Muscle layer of duodenum (tissue), 2 donors: ENCODE measurements around the gene DPEP1.

Source experiments
- H3K27ac ChIP-seq: one replicate; pipeline ENCODE4 v1.7.0; 2013; ENCODE audit warnings: mild to moderate bottlenecking, low read length
- H3K27me3 ChIP-seq: one replicate; pipeline ENCODE4 v1.7.0; 2013; ENCODE audit warnings: low read depth, mild to moderate bottlenecking, control low read depth, low read length
- H3K36me3 ChIP-seq, 2 donors: one replicate each; pipeline ENCODE4 v1.7.0; 2013; ENCODE audit warnings: low read length in 2 of 2, control low read depth in 1 of 2, mild to moderate bottlenecking in 1 of 2; ENCODE audit not compliant: insufficient read depth in 2 of 2, control insufficient read depth in 1 of 2
- H3K4me1 ChIP-seq, 2 donors: one replicate each; pipeline ENCODE4 v1.7.0; 2013; ENCODE audit warnings: low read length in 2 of 2, mild to moderate bottlenecking in 2 of 2, control low read depth in 1 of 2, moderate library complexity in 1 of 2; ENCODE audit not compliant: insufficient read depth in 2 of 2, control insufficient read depth in 1 of 2
- H3K4me3 ChIP-seq, 2 donors: one replicate each; pipeline ENCODE4 v1.7.0; 2013; ENCODE audit warnings: low read length in 2 of 2, low read depth in 1 of 2, mild to moderate bottlenecking in 1 of 2
- H3K9me3 ChIP-seq, 2 donors: one replicate each; pipeline ENCODE4 v1.7.0; 2013; ENCODE audit warnings: low read length in 2 of 2, control low read depth in 1 of 2, mild to moderate bottlenecking in 1 of 2; ENCODE audit not compliant: control insufficient read depth in 1 of 2
- donor health status: healthy.

DPEP1 gene

DNA sequence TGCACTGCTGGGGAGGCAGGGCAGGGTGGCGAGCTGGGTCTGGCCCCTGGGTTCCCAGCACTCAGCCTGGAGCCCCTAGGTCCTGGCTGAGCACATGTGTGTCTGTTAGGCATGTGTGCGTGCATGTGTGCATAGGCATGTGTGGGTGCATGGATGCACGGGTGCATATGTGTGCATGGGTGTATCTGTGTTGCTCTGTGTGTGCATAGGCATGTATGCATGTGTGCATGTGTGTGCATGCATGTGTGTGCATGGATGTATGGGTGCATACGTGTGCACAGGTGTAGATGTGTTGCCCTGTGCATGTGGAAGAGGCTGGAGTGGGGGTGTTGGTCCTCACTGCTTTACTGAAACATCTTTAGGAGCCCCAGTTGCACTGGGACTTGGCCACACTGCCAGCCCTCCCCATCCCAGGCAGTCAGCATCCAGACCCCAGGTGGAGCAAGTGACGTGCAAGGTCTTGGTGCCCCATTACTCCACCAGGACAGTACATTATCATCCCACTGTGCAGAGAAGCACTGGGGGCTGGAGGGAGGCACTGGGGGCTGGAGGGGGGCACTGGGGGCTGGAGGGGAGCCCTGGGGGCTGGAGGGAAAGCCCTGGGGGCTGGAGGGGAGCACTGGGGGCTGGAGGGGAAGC is 10.4 kb upstream of the DPEP1 start:
- H3K4me3 ChIP-seq = no peak overlapping the region
- peaks cover 0 to 5% of the 10 kb centered on the region in 2 donors for H3K4me1 ChIP-seq
- H3K27me3 ChIP-seq = no peaks in the 10 kb centered on the region
- H3K27ac ChIP-seq = no peak overlapping the region
- no peaks in the 10 kb centered on the region for H3K9me3 ChIP-seq
- H3K36me3 ChIP-seq = no peaks in the 10 kb centered on the region

DNA sequence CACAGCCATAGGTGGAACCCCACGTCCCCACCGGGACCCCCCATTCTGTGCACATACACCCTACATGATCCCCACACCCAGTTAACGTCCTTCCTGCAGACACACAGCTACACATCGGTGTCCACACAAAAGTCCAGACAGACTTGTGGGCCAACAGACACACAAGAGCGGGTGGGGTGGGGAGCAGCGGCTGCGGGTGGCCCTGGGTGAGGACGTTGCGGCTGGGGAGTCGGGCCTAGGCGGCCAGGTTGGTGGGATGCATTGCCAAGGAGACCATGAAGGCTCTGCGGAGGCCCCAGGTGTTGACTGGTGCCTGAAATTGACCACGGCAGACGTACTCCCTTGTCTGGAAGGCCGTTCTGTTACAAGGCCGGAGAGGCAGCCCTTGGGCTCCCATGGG is 8.7 kb upstream of the DPEP1 start:
- H3K27me3 ChIP-seq = no peaks in the 10 kb centered on the region
- no peak overlapping the region for H3K27ac ChIP-seq
- no peaks in the 10 kb centered on the region for H3K9me3 ChIP-seq
- no peak overlapping the region for H3K4me3 ChIP-seq
- no peaks in the 10 kb centered on the region for H3K36me3 ChIP-seq
- H3K4me1 ChIP-seq = peaks cover 0 to 5% of the 10 kb centered on the region in 2 donors

DNA sequence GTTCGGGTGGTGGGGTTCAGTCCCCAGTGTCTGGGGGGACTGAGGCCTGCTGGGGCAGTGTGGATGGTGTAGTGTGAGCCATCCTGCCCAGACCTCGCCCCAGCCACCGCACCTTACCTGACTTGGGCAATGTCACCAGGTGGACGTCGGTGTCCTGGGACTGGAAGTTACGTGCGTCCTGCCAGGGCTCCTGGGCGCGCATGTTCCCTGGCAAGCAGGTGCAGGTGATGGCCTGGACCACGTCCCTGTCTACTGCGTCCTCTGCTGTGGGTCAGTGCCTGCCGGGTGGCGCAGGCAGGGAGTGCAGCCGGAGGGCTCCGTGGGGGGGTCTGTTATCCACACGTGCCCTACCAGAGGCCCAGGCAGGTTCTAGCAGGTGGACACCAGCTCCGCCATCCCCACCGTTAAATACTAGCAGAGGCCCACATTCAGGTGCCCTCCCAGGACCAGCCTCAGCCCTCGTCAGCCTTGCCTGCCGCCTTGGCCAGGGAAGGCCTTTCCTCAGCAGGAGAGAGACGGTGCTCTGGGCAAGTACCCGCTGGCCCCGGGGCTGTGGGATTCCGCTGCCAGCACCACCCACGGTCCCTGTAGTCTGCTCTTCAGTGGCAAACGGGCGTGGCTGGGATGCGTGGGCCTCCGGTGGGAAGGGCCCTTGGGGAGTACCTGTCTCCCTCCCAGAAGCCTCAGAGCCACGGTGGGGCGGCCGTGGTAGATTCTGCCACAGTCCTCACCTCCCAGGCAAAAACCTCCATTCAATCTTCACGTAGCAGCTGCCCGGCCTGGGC is 8.1 kb upstream of the DPEP1 start:
- Histone ChIP-seq H3K27me3 (no peaks in the 10 kb centered on the region), H3K9me3 (no peaks in the 10 kb centered on the region), H3K36me3 (no peaks in the 10 kb centered on the region), H3K27ac (no peak overlapping the region), H3K4me1 (peaks cover 0 to 5% of the 10 kb centered on the region in 2 donors), H3K4me3 (no peak overlapping the region)

DNA sequence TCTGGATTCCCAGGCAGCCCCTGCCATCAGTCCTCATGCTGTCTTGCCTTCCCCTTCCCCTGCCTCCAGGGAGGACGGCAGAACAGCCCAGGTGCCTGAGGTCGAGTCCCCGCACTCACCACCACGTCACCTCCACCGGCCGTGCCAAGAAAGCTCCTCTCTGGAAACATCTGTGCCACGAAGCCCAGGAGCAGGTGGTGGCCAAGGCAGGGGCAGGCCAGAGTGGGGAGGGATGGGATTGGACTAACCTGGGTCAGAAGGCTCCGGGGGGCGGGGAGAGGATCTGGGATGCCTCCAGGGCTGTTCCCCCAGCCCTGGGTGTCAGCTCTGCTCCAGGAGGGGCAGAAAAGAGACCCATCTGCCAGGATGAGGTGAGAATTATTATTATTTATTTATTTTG is 7.4 kb upstream of the DPEP1 start:
- H3K27ac ChIP-seq = no peak overlapping the region
- peaks cover 0 to 5% of the 10 kb centered on the region in 2 donors for H3K4me1 ChIP-seq
- no peaks in the 10 kb centered on the region for H3K36me3 ChIP-seq
- H3K27me3 ChIP-seq = no peaks in the 10 kb centered on the region
- H3K4me3 ChIP-seq = no peak overlapping the region
- H3K9me3 ChIP-seq = no peaks in the 10 kb centered on the region

DNA sequence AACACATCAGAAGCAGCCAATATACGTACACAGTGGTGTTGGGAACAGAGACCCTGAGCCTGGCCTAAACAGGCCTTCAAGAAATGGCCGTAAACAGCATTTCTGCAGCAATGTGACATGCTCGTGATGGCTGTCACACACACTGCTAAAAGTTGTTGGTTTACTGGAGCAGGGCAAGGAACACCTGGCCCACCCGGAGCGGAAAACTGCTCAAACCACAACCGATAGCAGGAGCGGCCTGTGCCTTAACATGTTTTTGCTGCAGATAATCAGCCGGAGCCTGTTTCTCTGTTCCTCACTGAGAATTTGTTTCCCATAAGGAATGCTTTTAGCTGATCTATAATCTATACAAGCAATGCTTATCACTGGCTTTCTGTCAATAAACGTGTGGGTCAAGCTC is 6.0 kb upstream of the DPEP1 start:
- Histone ChIP-seq H3K4me3 (no peak overlapping the region), H3K4me1 (peaks cover 0 to 5% of the 10 kb centered on the region in 2 donors), H3K9me3 (no peaks in the 10 kb centered on the region), H3K36me3 (no peaks in the 10 kb centered on the region), H3K27ac (no peak overlapping the region), H3K27me3 (no peaks in the 10 kb centered on the region)

DNA sequence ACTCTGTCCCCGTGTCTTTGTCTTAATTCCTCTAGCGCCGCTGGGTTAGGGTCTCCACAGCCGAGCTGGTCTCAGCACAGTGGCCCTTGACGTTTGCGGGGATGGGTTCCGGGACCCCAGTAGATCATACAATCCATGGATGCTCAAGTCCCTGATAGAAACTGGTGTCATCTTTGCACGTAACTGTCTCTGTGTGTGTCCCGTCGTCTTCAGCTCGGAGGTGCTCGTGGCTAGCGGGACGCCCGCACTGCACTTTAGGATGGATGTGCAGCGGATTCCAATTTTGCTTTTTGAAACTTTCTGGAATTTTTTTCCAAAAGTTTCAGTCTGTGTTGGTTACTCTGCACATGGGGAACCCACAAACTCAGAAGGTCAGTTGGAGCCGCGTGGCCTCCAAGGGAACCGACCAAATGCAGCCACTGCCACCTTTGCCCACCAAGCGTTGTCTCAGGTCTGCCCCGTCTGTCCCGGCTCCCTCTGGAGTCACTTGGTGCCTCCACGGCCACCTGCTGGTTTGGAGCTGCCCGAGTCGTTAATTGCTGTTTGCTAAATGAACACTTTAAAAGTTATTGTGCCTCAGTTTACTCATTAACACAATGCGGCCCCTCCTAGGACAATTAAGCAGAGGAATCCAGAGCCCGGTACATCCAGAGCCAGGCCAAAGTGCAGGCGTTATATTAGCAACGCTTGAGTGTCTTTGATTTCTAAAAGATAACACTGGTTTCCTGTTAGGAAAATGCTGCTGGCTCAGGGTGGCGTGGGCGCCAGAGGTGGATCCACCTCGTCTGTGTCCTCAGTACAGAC is 5.3 kb upstream of the DPEP1 start:
- H3K36me3 ChIP-seq = no peaks in the 10 kb centered on the region
- no peaks in the 10 kb centered on the region for H3K9me3 ChIP-seq
- no peak overlapping the region for H3K4me3 ChIP-seq
- H3K27me3 ChIP-seq = no peaks in the 10 kb centered on the region
- no peaks in the 10 kb centered on the region for H3K4me1 ChIP-seq
- H3K27ac ChIP-seq = no peak overlapping the region

DNA sequence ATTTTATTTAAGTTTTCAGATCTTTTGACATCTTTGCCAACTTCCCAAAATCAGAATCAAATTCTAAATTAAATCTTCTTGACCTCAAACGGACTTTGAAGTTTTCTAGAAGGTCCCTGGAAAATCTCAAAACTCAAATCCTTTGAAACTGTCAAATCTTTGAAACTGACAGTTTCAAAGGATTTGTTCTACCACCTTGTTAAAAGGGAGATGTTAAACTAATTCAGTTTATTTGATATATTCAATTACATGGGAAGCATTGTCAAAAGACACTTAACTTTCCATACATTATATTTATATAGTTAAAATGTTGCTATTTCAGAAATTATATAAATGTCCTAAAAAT is 3.4 kb upstream of the DPEP1 start:
- H3K9me3 ChIP-seq = no peaks in the 10 kb centered on the region
- no peak overlapping the region for H3K27ac ChIP-seq
- H3K27me3 ChIP-seq = no peaks in the 10 kb centered on the region

DNA sequence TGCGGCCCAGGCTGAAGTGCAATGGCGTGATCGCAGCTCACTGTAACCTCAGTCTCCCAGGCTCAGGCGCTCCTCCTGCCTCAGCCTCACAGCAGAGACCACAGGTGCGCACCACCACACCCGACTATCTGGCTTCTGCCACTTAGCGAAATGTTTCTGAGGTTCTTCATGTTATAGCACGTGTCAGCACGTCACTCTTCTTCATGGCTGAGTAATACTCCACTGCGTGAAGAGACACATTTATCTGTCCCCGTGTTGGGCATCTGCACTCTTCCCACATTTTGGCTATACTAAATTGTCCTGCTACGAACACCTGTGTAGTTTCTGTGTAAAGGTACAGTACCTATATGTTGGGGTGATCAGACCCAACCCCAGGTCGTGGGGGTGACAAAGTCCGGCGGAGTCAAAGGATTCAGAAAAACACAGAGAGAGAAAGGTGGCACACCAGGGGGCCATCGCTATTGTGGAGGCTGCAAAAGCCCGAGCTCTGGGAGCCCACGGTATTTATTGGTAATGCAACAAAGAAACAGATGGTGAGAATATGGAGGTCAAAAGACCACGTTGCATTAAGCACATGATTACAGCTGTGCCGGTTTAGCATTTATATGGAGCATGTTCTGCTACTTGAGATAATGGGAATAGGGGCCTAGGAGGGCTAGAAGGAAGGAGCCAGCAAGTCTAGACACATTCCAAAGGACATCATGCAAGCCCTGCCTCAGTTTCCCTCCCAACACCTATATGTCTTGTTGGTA is 851 bp upstream of the DPEP1 start:
- Histone ChIP-seq H3K9me3 (no peaks in the 10 kb centered on the region), H3K27ac (no peak overlapping the region), H3K4me1 (no peaks in the 10 kb centered on the region), H3K36me3 (no peaks in the 10 kb centered on the region), H3K4me3 (no peak overlapping the region), H3K27me3 (no peaks in the 10 kb centered on the region)

More for the DNA sequence above, 3.4 kb upstream of the DPEP1 start:
- Histone ChIP-seq H3K36me3 (no peaks in the 10 kb centered on the region), H3K4me3 (no peak overlapping the region), H3K4me1 (no peaks in the 10 kb centered on the region)

DNA sequence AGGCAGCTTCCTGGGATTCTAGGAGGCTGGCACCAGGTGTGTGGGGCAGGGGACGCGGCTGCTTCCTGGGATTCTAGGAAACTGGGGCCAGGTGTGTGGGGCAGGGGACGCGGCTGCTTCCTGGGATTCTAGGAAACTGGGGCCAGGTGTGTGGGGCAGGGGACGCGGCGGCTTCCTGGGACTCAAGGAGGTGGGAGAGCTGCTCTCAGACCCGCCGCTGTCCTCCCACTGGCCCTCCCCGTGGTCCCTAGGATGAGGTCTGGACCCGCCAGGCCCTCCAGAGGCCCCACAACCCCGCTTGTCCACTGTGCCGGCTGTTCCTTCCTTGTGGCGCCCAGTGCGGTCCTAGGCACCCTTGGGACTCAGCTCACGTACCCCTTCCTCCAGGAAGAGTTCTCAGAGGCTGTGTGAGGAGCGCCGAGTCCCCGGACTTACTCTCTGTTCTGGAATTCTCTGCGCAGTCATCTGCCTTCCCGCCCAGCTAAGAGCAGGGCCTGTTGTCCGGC is 565 bp downstream of the DPEP1 start:
- Histone ChIP-seq H3K9me3 (no peaks in the 10 kb centered on the region), H3K27ac (no peak overlapping the region), H3K4me3 (no peak overlapping the region), H3K4me1 (no peaks in the 10 kb centered on the region), H3K36me3 (no peaks in the 10 kb centered on the region), H3K27me3 (no peaks in the 10 kb centered on the region)

DNA sequence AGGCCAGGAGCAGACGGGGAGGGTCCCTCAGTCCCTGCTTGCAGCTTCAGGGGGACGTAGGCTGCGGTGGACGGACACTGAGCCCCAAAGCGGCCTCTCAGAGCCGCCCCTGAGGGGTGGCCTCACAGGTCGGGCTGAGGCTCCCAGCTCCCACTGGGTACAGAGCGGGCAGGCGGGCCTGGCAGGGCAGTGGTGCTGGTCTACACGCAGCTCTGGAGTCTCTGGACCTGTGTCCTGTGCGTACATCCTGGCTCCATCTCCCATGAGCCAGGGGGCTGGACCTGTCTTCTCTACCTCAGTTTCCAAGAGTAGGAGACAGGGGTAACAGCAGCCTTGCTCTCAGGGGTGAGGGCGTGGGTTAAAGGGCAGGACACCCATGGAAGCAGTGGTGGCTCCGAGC is 1.7 kb downstream of the DPEP1 start:
- Histone ChIP-seq H3K9me3 (no peaks in the 10 kb centered on the region), H3K36me3 (no peaks in the 10 kb centered on the region), H3K4me3 (no peak overlapping the region), H3K27ac (no peak overlapping the region), H3K4me1 (no peaks in the 10 kb centered on the region), H3K27me3 (no peaks in the 10 kb centered on the region)

DNA sequence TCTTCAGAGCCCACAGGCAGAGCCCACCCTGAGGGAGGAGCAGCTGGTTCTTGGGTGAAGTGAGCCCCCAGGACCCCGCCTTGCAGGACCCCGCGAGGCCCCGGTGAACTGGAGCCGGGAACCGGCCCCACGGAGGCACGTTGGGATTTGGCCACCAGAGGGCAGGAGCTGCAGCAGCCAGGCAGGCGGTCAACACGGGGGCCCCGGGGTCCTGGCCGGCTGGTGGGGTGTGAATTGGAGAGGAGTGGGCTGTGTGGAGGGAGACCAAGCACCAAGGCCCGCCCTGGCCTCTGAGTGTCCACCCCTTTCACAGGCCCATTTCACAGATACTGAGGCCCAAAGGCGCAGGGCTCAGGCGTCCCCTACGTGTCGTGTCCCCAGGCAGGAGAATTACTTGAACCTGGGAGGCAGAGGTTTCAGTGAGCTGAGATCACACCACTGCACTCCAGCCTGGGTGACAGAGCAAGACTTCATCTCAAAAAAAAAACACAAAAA is 2.2 kb downstream of the DPEP1 start:
- Histone ChIP-seq H3K36me3 (no peaks in the 10 kb centered on the region), H3K9me3 (no peaks in the 10 kb centered on the region), H3K27ac (no peak overlapping the region), H3K27me3 (no peaks in the 10 kb centered on the region), H3K4me1 (no peaks in the 10 kb centered on the region), H3K4me3 (no peak overlapping the region)
